ENCODE results near the gene ZNF580. TPM values are rescaled to one million over a fixed set of nuclear protein-coding genes. Genes with fewer than 3 reads are reported as not detected.

Gene ZNF580
- total and polyA plus RNA-seq, 2 of the 13 experiments (the other 11 are each of a cell fraction or from before 2014, with no cell fraction given), result 4.4 to 6.0 TPM

- TF ChIP-seq KDM5A (IDR thresholded peaks at IDR 0.05; ENCODE audit: borderline replicate concordance, low read length), result peak; percentile 69; the same call in 1 of the 2 replicates
- TF ChIP-seq ZBTB2 (CRISPR knock-in tag; IDR thresholded peaks at IDR 0.05; ENCODE audit: low read depth), result peak; percentile 44; the same call in 1 of the 2 replicates
- no peak for TF ChIP-seq RFX3 (CRISPR knock-in tag; IDR thresholded peaks at IDR 0.05)
- TF ChIP-seq, protein P1, sequence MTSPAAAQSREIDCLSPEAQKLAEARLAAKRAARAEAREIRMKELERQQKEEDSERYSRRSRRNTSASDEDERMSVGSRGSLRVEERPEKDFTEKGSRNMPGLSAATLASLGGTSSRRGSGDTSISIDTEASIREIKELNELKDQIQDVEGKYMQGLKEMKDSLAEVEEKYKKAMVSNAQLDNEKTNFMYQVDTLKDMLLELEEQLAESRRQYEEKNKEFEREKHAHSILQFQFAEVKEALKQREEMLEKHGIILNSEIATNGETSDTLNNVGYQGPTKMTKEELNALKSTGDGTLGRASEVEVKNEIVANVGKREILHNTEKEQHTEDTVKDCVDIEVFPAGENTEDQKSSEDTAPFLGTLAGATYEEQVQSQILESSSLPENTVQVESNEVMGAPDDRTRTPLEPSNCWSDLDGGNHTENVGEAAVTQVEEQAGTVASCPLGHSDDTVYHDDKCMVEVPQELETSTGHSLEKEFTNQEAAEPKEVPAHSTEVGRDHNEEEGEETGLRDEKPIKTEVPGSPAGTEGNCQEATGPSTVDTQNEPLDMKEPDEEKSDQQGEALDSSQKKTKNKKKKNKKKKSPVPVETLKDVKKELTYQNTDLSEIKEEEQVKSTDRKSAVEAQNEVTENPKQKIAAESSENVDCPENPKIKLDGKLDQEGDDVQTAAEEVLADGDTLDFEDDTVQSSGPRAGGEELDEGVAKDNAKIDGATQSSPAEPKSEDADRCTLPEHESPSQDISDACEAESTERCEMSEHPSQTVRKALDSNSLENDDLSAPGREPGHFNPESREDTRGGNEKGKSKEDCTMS (CRISPR knock-in tag; conservative IDR thresholded peaks at IDR 0.05), result no peak
- TF ChIP-seq ZNF687 (CRISPR knock-in tag; IDR thresholded peaks at IDR 0.05), result peak; percentile 77
- TF ChIP-seq ZNF30 (CRISPR knock-in tag; IDR thresholded peaks at IDR 0.05), result no peak
- no peak for TF ChIP-seq ZNF253 (CRISPR knock-in tag; IDR thresholded peaks at IDR 0.05; ENCODE audit: borderline replicate concordance)
- no peak for TF ChIP-seq CHCHD3 (CRISPR knock-in tag; IDR thresholded peaks at IDR 0.05)
- TF ChIP-seq POLR2G (IDR thresholded peaks at IDR 0.05; ENCODE audit: low read depth, low read length), result peak; percentile 14; the same call in 1 of the 2 replicates
- TF ChIP-seq KLF6 (CRISPR knock-in tag; IDR thresholded peaks at IDR 0.05), result 0 out of 2 replicates have a peak, but pooled peaks have one; percentile 39
- TF ChIP-seq ZHX1 (CRISPR knock-in tag; IDR thresholded peaks at IDR 0.05; ENCODE audit: low read depth), result no peak
- peak; percentile 38; the same call in 1 of the 2 replicates for TF ChIP-seq RXRA (CRISPR knock-in tag; IDR thresholded peaks at IDR 0.05)
- no peak for TF ChIP-seq ETV6 (CRISPR knock-in tag; conservative IDR thresholded peaks at IDR 0.05)
- TF ChIP-seq ZMAT5 (CRISPR knock-in tag; IDR thresholded peaks at IDR 0.05; ENCODE audit: borderline replicate concordance, low read depth), result no peak
Measured at GRCh38 chr19:55647732-55648584, 7.2 kb downstream of the ZNF580 start, which contains the start of gene CCDC106 (continued).
